ENCODE data around the gene IL3RA.
"Not testable (repeated sequence)": the region's sequence is repeated elsewhere in the genome, so short reads cannot be mapped to it uniquely, and the experiment has no call there.

The IL3RA gene

DNA sequence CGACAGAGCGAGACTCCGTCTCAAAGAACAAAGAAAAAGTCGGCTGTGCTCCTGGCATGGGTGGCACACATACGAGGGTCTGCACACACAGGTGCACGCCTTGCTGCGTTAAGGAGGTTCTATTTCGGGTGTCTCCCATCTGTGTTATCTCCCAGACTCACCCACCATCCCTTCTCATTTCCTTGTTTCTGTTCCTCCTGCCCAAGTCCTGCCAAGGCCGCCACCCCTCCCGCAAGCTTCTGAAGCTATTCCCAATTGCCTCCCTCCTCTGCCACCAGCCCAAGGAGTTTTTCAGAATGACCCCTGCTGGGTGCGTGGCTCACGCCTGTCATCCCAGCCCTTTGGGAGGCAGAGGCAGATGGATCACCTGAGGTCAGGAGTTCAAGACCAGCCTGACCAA lies 6.0 kb upstream of the IL3RA start:
- DNase-seq (ENCODE audit: low spot score), result no peak

DNA sequence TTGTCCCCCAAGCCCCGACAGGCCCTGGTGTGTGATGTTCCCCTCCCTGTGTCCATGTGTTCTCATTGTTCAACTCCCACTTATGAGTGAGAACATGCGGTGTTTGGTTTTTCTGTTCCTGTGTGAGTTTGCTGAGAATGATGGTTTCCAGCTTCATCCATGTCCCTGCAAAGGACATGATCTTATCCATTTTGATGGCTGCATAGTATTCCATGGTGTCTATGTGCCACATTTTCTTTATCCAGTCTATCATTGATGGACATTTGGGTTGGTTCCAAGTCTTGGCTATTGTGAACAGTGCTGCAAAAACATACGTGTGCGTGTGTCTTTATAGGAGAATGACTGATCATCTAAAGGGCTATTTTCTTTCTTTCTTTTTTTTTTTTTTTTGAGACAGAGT lies 4.2 kb upstream of the IL3RA start:
- not testable (repeated sequence) for DNase-seq (ENCODE audit: low spot score)

DNA sequence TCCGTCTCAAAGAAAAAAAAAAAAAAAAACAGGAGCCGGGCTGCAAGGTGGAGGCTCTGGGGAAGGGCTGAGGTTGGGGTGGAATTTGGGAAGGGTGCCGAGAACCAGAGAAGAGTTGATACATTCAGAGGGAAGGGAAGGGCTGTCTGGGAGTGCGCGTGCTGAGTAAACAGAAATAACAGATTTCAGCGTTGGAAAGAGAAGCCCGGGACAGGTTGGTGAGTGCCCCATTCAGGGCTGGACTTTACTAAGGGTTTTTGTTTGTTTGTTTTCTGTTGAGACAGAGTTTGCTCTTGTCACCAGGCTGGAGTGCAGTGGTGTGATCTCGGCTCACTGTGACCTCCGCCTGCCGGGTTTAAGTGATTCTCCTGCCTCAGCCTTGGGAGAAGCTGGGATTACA lies 1.7 kb upstream of the IL3RA start:
- DNase-seq (ENCODE audit: low spot score), result no peak

DNA sequence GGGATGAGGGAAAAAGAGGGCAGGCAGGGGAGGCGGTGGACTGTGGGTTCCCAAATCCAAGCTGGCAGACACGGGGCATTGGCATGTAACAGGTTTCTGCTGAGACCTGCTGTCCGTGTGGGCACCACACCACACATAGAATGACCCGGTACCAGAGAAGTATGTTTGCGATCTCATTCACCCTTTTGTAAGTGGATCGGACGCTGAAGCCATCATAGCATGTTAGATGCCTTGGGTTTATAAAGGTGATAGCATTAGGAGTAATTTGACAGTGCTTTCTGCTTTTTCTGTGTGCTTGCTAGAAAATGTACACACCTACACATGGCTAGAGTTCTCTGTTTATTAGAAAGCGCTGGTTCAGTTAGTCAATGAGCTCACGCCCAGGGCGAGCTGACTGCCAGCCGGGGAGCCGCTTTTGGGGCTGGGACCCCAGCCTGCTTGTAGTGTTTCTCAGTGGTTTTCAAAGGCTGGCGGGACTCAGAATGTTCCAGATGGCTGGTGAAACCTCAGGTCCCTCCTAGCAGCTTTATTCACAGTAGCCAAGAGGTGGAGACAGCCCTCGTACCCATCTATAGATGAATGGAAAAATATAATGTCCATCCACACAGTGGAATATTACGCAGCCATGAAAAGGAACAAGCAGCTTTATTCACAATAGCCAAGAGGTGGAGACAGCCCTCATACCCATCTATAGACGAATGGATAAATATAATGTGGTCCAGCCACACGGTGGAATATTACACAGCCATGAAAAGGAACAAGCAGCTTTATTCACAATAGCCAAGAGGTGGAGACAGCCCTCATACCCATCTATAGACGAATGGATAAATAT lies 579 bp downstream of the IL3RA start:
- no peak for DNase-seq (ENCODE audit: low spot score)

DNA sequence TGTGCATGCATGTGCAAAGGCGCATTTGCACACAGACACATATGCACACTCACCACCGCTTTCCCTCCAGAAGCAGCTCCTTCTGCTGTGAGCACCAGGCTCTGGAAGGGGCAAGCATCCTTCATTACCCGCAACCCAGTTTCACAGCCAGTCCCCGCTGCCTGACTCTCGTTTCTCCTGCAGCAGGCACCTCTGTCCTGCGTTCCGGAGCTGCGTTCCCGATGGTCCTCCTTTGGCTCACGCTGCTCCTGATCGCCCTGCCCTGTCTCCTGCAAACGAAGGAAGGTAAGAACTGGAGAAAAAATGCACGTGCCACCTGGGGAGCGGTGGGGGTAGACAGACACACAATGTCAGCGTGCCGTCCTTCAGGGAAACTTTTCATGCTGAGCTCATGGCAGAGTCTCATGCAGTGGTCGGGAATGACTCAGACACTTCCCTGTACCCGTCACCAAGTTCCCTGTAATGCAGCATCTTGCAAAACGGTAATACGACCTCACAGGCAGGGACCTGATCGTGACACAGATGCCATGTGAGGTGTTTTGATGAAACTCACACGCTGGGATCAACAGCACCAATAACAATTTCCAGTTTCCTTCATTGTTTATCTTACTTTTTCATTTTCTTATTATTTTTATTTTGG lies 5.1 kb downstream of the IL3RA start:
- no peak for DNase-seq (ENCODE audit: low spot score)

DNA sequence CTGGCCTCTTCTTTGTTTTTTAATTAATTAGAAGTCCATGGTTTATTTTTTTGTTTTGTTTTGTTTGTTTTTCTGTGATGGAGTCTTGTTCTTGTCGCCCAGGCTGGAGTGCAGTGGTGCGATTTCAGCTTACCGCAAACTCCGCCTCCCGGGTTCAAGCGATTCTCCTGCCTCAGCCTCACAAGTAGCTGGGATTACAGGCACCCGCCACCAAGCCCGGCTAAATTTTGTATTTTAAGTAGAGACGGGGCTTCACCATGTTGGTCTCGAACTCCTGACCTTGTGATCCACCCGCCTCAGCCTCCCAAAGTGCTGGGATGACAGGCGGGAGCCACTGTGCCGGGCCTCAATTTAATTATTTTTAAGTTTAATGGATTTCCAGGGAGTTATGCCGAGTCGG lies 13.0 kb downstream of the IL3RA start:
- DNase-seq (ENCODE audit: low spot score), result not testable (repeated sequence)

DNA sequence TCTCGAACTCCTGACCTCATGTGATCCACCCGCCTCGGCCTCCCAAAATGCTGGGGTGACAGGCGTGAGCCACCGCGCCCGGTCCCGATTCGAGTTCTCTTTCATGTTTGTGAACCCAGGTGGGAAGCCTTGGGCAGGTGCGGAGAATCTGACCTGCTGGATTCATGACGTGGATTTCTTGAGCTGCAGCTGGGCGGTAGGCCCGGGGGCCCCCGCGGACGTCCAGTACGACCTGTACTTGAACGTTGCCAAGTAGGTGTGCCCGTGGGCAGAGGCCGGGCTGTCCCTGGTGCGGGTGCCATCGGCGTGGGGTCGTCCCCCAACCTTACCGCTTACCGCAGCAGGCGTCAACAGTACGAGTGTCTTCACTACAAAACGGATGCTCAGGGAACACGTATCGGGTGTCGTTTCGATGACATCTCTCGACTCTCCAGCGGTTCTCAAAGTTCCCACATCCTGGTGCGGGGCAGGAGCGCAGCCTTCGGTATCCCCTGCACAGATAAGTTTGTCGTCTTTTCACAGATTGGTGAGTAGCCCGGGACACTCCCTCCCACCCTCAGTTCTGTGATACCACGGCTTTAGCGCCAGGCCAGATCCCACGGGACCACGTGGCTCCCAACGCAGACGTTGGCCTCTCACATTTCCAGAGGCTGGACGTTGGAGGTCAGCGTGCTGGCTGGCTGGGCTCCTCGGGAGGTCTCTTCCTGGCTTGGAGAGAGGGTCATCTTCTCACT lies 15.6 kb downstream of the IL3RA start:
- DNase-seq (ENCODE audit: low spot score), result no peak

- no peak for DNase-seq (ENCODE audit: low spot score)
Measured at GRCh38 chrX:1354036-1355019, 17.7 kb downstream of the IL3RA start.

DNA sequence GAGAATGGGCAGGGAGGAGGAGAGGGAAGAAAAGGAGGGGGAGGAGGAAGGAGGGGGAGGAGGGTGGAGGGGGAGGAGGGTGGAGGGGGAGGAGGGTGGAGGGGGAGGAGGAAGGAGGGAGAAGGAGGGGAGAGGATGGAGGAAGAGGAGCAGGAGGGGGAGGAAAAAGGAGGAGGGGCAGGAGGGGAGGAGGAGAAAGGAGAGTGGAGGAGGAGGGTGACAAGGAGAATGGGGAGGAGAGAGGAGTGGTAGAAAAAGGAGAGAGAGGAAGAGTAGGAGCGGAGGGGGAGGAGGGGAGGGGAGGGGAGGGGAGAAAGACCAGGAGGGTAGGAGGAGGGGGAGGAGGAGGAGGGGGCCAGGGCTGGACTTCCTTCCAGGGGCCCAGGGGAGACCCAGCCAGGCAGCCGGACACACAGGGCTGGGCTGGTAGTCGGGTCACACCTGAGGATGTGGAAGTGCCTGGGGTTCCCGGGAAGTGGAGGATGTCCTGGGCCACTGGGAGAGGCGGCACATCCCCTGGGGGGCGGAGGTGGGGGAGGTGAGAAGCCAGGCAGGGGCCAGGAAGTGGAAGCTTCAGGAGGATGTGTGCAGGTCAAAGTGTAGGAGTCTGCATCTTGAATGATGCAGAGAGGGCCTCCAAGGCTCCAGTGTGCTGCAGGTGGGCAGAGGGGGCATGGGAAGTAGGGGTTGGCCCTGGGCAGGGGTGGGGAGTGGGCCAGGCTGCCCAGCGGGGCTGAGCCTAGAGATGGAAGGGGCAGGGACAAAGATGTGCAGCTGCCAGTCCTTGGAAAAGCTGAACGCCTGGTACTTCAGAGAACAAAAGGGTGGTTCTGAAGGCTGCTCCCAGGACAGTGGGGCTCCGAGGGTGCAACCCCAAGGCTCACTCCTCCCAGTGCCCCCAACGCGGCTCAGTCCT lies 18.8 kb downstream of the IL3RA start:
- no peak for DNase-seq (ENCODE audit: low spot score)

DNA sequence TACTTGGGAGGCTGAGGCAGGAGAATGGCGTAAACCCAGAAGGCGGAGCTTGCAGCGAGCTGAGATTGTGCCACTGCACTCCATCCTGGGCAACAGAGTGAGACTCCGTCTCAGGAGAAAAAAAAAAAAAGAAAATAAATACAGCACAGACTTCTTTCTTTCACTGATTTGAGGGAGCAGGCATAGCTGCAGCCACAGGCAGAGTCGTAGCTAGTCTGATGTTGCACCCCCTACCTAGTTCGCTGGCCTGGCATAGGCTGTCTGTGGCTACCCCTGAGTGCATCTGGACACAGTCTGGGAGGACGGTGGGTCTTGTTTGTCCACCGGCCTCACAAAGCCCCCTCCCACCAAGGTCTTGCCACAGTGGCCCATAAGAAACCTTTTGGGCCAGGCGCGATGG lies 21.4 kb downstream of the IL3RA start:
- no peak for DNase-seq (ENCODE audit: low spot score)

GRCh38 chrX:1358793-1359476 lies 22.4 kb downstream of the IL3RA start:
- DNase-seq (ENCODE audit: low spot score), result no peak

DNA sequence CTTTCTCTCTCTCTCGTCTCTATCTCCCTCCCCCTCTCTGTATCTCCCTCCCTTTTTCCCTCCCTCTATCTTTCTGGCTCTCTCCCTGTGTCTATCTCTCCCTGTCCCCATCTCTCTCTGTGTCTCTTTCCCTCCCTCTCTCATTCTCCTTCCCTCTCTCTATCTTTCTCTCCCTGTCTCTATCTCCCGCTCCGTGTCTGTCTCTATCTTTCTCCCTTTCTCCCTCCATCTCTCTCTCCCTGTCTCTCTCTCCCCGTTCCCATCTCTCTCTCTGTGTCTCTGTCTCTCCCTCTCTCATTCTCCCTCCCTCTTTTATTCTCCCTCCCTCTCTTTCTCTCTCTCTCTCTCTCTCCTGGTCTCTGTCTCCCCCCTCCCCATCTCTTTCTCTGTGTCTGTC lies 22.9 kb downstream of the IL3RA start:
- DNase-seq (ENCODE audit: low spot score), result no peak

DNA sequence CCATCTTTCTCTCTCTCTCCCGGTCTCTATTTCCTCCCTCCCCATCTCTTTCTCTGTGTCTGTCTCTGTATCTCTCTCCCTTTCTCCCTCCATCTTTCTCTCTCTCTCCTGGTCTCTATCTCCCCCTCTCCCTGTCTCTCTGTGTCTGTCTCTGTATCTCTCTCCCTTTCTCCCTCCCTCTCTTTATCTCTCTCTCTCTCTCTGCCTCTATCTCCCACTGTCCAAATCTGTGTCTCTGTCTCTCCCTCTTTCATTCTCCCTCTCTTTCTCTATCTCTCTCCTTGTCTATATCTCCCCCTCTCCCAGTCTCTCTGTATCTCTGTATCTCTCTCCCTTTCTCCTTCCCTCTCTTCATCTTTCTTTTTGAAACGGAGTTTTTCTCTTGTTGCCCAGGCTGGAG lies 23.6 kb downstream of the IL3RA start:
- no peak for DNase-seq (ENCODE audit: low spot score)

DNA sequence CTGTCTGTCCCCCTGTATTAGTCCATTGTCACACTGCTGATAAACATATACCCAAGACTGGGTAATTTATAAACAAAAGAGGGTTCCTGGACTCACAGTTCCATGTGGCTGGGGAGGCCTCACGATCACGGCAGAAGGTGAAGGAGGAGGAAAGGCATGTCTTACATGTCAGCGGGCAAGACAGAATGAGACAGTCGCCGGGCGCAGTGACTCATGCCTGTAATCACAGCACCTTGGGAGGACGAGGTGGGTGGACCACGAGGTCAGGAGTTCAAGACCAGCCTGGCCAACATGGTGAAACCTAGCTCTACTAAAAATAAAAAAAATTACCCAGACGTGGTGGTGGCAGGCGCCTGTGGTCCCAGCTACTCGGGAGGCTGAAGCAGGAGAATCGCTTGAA lies 24.7 kb downstream of the IL3RA start:
- no peak for DNase-seq (ENCODE audit: low spot score)

GRCh38 chrX:1361910-1362309 lies 25.3 kb downstream of the IL3RA start:
- no peak for DNase-seq (ENCODE audit: low spot score)

DNA sequence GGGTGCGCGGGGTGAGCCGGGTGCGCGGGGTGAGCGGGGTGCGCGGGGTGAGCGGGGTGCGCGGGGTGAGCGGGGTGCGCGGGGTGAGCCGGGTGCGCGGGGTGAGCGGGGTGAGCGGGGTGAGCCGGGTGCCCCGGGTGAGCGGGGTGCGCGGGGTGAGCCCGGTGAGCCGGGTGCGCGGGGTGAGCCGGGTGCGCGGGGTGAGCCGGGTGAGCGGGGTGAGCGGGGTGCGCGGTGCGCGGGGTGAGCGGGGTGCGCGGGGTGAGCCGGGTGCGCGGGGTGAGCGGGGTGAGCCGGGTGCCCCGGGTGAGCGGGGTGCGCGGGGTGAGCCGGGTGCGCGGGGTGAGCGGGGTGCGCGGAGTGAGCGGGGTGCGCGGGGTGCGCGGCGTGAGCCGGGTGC lies 29.8 kb downstream of the IL3RA start:
- not testable (repeated sequence) for DNase-seq (ENCODE audit: low spot score)

DNA sequence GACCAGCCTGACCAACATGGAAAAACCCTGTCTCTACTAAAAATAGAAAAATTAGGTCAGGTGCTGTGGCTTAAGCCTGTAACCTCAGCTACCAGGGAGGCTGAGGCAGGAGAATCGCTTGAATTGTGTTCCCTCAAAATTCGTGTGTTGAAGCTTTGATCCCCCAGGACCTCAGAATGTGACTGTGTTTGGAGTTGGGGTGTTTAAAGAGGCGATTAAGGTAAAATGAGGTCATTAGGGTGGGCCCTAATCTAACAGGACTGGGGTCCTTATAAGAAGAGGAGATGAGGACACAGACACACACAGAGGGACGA lies 31.8 kb downstream of the IL3RA start:
- DNase-seq (ENCODE audit: low spot score), result no peak

DNA sequence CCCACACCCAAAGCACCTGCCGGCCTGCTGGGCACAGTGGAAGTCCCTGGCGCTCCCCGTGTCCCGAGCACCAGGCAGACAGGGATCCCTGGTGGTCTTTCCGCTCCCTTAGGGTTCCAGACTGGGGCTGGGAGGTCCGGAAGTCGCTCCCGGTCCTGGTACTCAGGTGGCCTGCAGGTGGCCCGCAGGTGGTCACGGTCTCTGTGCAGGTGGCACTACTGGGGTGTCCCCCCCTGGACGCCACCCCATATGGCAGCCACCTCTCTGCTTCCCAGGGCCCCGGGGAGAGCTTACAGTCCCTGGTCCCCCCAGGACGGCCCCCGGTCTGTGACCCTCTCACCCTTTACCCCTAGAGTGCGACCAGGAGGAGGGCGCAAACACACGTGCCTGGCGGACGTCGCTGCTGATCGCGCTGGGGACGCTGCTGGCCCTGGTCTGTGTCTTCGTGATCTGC lies 41.7 kb downstream of the IL3RA start:
- DNase-seq (ENCODE audit: low spot score), result no peak

- peak; percentile 7 for DNase-seq (ENCODE audit: low spot score)
Measured at GRCh38 chrX:1380672-1381233, 44.2 kb downstream of the IL3RA start.
